ENCODE measurements around the gene IL31RA.

DNA sequence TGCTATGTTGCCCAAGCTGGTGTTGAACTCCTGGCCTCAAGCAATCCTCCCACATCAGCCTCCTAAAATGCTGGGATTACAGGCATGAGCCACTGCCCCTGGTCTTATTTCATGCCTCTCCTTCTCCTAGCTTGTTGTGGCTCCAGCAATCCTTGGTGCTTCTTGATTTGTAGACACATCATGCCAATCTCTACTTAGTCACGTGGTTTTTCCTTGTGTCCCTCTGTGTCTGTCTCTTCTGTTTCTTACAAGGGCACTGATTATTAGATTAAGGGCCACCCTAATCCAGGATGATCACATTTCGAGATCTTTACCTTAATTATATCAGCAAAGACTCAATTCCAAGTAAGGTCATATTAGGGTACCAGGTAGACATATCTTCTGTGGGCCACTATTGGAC is 9.2 kb upstream of the IL31RA start:
- TF ChIP-seq POLR2A (IDR thresholded peaks at IDR 0.05; ENCODE audit: low read depth): no peak
- TF ChIP-seq, protein P1, sequence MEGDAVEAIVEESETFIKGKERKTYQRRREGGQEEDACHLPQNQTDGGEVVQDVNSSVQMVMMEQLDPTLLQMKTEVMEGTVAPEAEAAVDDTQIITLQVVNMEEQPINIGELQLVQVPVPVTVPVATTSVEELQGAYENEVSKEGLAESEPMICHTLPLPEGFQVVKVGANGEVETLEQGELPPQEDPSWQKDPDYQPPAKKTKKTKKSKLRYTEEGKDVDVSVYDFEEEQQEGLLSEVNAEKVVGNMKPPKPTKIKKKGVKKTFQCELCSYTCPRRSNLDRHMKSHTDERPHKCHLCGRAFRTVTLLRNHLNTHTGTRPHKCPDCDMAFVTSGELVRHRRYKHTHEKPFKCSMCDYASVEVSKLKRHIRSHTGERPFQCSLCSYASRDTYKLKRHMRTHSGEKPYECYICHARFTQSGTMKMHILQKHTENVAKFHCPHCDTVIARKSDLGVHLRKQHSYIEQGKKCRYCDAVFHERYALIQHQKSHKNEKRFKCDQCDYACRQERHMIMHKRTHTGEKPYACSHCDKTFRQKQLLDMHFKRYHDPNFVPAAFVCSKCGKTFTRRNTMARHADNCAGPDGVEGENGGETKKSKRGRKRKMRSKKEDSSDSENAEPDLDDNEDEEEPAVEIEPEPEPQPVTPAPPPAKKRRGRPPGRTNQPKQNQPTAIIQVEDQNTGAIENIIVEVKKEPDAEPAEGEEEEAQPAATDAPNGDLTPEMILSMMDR (IDR thresholded peaks at IDR 0.05): no peak
